ENCODE data around the gene MYH8. TPM values are rescaled to one million over a fixed set of nuclear protein-coding genes. Genes with fewer than 3 reads are reported as not detected.

The MYH8 gene
- total and polyA plus RNA-seq, 2 experiments from 2014 or later: not detected

DNA sequence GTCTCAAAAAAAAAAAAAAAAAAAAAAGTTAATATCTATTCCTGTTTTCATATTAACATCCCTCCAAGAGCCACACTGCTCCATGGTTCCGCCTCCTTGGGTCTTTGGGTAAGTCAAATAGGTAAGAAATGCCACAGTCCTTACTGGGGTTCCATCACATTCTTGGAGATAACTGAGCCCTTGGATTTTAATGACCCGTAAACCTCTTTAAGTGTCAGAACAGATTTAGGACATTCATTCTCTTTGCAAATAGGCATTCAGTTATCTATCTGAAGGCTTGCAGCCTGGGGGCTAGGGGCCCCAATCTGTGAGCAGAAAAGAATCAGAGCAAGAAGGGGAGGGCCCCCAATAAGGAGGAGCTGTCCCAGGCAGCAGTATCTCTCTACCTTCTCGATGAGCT lies 76.9 kb downstream of the MYH8 start:
- Mint-ChIP-seq H3K9me3 (no peaks in the 10 kb centered on the region), H3K27me3 (ENCODE audit: insufficient read depth, low read depth, poor library complexity) (no peaks in the 10 kb centered on the region), H3K4me1 (no peaks in the 10 kb centered on the region), H3K36me3 (ENCODE audit: low read depth) (no peaks in the 10 kb centered on the region), H3K4me3 (no peak overlapping the region), H3K27ac (no peak overlapping the region)
- H3K4me3 ChIP-seq: no peak overlapping the region
- DNase-seq (ENCODE audit: low spot score): no peak
- no peaks in the 10 kb centered on the region; the same call in 1 of the 2 replicates for H3K9me2 ChIP-seq (ENCODE audit: insufficient read depth)
- H3K79me2 ChIP-seq (replicated peaks; ENCODE audit: insufficient read depth): no peaks in the 10 kb centered on the region
- no peaks in the 10 kb centered on the region for H3F3A ChIP-seq (replicated peaks; ENCODE audit: low read depth)
- no peaks in the 10 kb centered on the region for H3K27me3 ChIP-seq (ENCODE audit: insufficient read depth)
- H2AFZ ChIP-seq: no peak overlapping the region
- no peak overlapping the region for H3K4me2 ChIP-seq
- H3K36me3 ChIP-seq (ENCODE audit: insufficient read depth): no peaks in the 10 kb centered on the region
- H4K20me1 ChIP-seq (replicated peaks; ENCODE audit: insufficient read depth): no peaks in the 10 kb centered on the region
- TF ChIP-seq CREB1 (CRISPR knock-in tag; IDR thresholded peaks at IDR 0.05; ENCODE audit: low read depth): no peak
- TF ChIP-seq, protein P1, sequence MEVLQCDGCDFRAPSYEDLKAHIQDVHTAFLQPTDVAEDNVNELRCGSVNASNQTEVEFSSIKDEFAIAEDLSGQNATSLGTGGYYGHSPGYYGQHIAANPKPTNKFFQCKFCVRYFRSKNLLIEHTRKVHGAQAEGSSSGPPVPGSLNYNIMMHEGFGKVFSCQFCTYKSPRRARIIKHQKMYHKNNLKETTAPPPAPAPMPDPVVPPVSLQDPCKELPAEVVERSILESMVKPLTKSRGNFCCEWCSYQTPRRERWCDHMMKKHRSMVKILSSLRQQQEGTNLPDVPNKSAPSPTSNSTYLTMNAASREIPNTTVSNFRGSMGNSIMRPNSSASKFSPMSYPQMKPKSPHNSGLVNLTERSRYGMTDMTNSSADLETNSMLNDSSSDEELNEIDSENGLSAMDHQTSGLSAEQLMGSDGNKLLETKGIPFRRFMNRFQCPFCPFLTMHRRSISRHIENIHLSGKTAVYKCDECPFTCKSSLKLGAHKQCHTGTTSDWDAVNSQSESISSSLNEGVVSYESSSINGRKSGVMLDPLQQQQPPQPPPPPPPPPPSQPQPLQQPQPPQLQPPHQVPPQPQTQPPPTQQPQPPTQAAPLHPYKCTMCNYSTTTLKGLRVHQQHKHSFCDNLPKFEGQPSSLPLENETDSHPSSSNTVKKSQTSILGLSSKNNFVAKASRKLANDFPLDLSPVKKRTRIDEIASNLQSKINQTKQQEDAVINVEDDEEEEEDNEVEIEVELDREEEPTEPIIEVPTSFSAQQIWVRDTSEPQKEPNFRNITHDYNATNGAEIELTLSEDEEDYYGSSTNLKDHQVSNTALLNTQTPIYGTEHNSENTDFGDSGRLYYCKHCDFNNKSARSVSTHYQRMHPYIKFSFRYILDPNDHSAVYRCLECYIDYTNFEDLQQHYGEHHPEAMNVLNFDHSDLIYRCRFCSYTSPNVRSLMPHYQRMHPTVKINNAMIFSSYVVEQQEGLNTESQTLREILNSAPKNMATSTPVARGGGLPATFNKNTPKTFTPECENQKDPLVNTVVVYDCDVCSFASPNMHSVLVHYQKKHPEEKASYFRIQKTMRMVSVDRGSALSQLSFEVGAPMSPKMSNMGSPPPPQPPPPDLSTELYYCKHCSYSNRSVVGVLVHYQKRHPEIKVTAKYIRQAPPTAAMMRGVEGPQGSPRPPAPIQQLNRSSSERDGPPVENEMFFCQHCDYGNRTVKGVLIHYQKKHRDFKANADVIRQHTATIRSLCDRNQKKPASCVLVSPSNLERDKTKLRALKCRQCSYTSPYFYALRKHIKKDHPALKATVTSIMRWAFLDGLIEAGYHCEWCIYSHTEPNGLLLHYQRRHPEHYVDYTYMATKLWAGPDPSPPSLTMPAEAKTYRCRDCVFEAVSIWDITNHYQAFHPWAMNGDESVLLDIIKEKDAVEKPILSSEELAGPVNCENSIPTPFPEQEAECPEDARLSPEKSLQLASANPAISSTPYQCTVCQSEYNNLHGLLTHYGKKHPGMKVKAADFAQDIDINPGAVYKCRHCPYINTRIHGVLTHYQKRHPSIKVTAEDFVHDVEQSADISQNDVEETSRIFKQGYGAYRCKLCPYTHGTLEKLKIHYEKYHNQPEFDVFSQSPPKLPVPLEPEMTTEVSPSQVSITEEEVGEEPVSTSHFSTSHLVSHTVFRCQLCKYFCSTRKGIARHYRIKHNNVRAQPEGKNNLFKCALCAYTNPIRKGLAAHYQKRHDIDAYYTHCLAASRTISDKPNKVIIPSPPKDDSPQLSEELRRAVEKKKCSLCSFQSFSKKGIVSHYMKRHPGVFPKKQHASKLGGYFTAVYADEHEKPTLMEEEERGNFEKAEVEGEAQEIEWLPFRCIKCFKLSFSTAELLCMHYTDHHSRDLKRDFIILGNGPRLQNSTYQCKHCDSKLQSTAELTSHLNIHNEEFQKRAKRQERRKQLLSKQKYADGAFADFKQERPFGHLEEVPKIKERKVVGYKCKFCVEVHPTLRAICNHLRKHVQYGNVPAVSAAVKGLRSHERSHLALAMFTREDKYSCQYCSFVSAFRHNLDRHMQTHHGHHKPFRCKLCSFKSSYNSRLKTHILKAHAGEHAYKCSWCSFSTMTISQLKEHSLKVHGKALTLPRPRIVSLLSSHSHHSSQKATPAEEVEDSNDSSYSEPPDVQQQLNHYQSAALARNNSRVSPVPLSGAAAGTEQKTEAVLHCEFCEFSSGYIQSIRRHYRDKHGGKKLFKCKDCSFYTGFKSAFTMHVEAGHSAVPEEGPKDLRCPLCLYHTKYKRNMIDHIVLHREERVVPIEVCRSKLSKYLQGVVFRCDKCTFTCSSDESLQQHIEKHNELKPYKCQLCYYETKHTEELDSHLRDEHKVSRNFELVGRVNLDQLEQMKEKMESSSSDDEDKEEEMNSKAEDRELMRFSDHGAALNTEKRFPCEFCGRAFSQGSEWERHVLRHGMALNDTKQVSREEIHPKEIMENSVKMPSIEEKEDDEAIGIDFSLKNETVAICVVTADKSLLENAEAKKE (CRISPR knock-in tag; IDR thresholded peaks at IDR 0.05): no peak
- no peak for TF ChIP-seq EZH2 (IDR thresholded peaks at IDR 0.05; ENCODE audit: low read depth, unreplicated experiment)
- no peak for TF ChIP-seq NANOG (IDR thresholded peaks at IDR 0.05; ENCODE audit: borderline replicate concordance)
- no peak for TF ChIP-seq ZNF114 (CRISPR knock-in tag; IDR thresholded peaks at IDR 0.05)
- no peak for TF ChIP-seq POLR2AphosphoS5 (IDR thresholded peaks at IDR 0.05; ENCODE audit: low read depth)
- no peak for TF ChIP-seq JUNB (IDR thresholded peaks at IDR 0.05; ENCODE audit: unreplicated experiment)
- TF ChIP-seq STAT1 (IDR thresholded peaks at IDR 0.05; ENCODE audit: unreplicated experiment): no peak
- TF ChIP-seq, protein P2, sequence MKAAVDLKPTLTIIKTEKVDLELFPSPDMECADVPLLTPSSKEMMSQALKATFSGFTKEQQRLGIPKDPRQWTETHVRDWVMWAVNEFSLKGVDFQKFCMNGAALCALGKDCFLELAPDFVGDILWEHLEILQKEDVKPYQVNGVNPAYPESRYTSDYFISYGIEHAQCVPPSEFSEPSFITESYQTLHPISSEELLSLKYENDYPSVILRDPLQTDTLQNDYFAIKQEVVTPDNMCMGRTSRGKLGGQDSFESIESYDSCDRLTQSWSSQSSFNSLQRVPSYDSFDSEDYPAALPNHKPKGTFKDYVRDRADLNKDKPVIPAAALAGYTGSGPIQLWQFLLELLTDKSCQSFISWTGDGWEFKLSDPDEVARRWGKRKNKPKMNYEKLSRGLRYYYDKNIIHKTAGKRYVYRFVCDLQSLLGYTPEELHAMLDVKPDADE (IDR thresholded peaks at IDR 0.05): no peak
- no peak for TF ChIP-seq REST (IDR thresholded peaks at IDR 0.05; ENCODE audit: unreplicated experiment)
- TF ChIP-seq ZNF331 (CRISPR knock-in tag; IDR thresholded peaks at IDR 0.05; ENCODE audit: low read depth): no peak
- no peak overlapping the region for H3K27ac ChIP-seq (ENCODE audit: low read depth)
- no peaks in the 10 kb centered on the region for H3K4me1 ChIP-seq (ENCODE audit: insufficient read depth)
- no peak for ATAC-seq
